Subcutaneous adipose tissue (tissue), 4 donors: ENCODE measurements around the gene BSPH1. TPM values are rescaled to one million over a fixed set of nuclear protein-coding genes. Genes with fewer than 3 reads are reported as not detected.

Experiments
- total RNA-seq, 4 donors: library from RNA; depleted of rRNA; stranded (reverse); fragments of >200 nt; gene quantifications; one replicate each; pipeline ENCODE4 v1.1.0, GENCODE V29; 2016
- TF ChIP-seq, protein P1 (sequence below): fragments of 450-650 bp; IDR thresholded peaks from one replicate; pipeline ENCODE4 v1.5.1; 2016; ENCODE audit warnings: low read depth, mild to moderate bottlenecking, control low read depth, antibody characterized with exemption, moderate library complexity

Gene BSPH1
- total RNA-seq, 4 donors from 2014 or later, result not detected

DNA sequence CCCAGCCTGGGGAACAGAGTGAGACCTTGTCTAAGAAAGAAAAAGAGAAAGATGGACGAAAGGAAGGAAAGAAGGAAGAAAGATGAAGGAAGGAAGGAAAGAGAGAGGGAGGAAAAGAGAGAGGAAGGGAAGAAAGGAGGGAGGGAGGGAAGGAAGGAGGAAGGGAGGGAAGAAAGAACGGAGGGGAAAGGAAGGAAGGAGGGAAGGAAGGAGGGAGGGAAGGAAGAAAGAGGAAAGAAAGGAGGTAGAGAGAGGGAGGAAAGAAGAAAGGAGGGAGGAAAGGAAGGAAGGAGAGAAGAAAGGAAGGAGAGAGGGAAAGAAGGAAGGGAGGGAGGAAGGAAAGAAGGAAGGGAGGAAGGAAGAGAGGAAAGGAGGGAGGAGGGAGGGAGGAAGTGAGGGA lies 31.0 kb upstream of the BSPH1 start:
- TF ChIP-seq, protein P1, sequence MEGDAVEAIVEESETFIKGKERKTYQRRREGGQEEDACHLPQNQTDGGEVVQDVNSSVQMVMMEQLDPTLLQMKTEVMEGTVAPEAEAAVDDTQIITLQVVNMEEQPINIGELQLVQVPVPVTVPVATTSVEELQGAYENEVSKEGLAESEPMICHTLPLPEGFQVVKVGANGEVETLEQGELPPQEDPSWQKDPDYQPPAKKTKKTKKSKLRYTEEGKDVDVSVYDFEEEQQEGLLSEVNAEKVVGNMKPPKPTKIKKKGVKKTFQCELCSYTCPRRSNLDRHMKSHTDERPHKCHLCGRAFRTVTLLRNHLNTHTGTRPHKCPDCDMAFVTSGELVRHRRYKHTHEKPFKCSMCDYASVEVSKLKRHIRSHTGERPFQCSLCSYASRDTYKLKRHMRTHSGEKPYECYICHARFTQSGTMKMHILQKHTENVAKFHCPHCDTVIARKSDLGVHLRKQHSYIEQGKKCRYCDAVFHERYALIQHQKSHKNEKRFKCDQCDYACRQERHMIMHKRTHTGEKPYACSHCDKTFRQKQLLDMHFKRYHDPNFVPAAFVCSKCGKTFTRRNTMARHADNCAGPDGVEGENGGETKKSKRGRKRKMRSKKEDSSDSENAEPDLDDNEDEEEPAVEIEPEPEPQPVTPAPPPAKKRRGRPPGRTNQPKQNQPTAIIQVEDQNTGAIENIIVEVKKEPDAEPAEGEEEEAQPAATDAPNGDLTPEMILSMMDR, result no peak

DNA sequence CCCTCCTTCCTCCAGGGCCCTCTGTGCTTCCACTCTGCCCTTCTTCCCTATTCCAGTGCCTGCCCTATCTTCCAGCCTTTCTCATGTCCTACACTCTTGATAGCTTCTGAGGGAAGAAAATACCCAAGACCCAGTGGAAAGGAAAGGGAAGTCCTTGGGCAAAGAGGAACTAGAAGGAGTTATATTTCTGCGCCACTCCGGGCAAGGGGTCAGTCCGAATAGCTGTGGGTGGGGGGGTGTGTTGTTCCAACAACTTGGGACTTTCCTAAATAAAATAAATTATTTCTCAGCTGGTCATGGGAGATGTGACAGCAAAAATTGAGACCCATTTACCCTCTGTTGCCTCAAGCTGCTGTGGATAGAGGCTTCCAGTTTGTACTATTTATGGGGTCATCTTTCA lies 28.7 kb upstream of the BSPH1 start:
- TF ChIP-seq, protein P1, result no peak

DNA sequence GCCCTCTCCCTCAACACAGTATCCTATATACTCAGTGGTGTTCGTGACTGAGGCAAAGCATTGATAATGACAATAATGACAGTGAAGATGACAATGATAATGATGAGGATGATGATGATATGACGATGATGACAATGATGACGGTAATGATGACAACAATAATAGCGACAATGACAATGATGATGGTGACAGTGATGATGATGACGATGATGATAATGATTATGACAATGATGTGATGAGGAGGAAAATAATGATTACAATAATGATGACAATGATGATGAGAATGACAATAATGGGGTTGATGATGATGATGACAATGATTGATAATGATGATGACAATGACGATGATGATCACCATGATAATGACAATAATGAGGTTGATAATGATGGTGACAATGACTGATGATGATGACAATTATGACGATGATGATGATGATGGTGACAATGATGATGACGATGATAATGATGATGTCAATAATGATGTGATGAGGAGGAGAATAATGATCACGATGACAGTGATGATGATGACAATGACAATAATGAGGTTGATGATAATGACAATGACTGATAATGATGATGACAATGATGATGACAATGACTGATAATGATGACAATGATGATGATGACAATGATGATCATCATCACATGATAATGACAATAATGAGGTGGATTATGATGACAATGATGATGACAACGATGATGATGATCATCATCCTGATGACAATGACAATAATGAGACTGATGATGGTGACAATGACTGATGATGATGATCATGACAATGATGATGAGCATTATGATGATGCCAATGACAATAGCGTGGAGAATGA lies 19.2 kb upstream of the BSPH1 start:
- TF ChIP-seq, protein P1, result no peak

DNA sequence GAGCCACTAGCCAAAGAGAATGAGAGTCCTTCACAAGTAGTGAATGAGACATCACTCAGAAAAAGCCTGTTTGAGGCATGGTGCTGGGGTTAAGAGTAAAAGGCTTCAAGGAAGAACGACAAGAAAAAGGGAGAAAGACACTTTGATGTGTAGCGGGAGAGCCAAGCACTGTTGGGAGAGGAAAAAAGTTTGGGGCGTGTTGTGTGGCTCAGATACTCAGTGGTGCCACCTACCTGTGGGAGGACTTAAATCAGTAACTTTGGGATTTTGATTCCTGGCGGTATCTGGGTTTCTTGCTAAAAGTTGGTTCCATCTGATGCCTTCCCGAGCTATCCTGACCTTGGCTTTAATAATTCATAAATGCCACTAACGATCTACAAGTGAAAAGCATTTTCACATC lies 14.8 kb upstream of the BSPH1 start:
- TF ChIP-seq, protein P1, result no peak

GRCh38 chr19:48004236-48004635 lies 12.3 kb upstream of the BSPH1 start:
- TF ChIP-seq, protein P1, result no peak

GRCh38 chr19:48000846-48001245 lies 8.9 kb upstream of the BSPH1 start:
- TF ChIP-seq, protein P1, result no peak

- TF ChIP-seq, protein P1, result no peak
These were observed 6.8 kb upstream of the BSPH1 start for GRCh38 chr19:47998800-47999199.
